Activated naive CD4-positive, alpha-beta T cell treated with anti-CD3 and anti-CD28 coated beads, Interleukin-2, amount 10 ng/mL, durations not matched to agents 7 days and 5 days (primary cell): Measurements from ENCODE around the gene CR1.
"Not testable (repeated sequence)": the region's sequence is repeated elsewhere in the genome, so short reads cannot be mapped to it uniquely, and the experiment has no call there.

Source experiments
- CTCF ChIA-PET: fragments of 350-600 bp; sonication (Branson Sonifier 250); formaldehyde crosslinking; loops from one replicate; lab custom pipeline; 2021; ENCODE audit warnings: antibody characterized with exemption; lab: Charles Lee
- DNase-seq: peaks from one replicate; pipeline ENCODE4 v3.0.0-alpha.2; 2020
- H3K27ac Mint-ChIP-seq: one replicate; pipeline ENCODE4 v1.8.0; 2021; ENCODE audit warnings: mild to moderate bottlenecking, moderate library complexity, mixed read lengths
- H3K27me3 Mint-ChIP-seq: one replicate; pipeline ENCODE4 v1.8.0; 2021; ENCODE audit warnings: mild to moderate bottlenecking, mixed read lengths
- H3K36me3 Mint-ChIP-seq: one replicate; pipeline ENCODE4 v1.8.0; 2021; ENCODE audit warnings: mixed read lengths
- H3K4me1 Mint-ChIP-seq: one replicate; pipeline ENCODE4 v1.8.0; 2021; ENCODE audit warnings: mixed read lengths
- H3K4me3 Mint-ChIP-seq: one replicate; pipeline ENCODE4 v1.8.0; 2021; ENCODE audit warnings: mild to moderate bottlenecking, moderate library complexity, mixed read lengths
- H3K9me3 Mint-ChIP-seq: one replicate; pipeline ENCODE4 v1.8.0; 2021; ENCODE audit warnings: mixed read lengths

CR1 gene

DNA sequence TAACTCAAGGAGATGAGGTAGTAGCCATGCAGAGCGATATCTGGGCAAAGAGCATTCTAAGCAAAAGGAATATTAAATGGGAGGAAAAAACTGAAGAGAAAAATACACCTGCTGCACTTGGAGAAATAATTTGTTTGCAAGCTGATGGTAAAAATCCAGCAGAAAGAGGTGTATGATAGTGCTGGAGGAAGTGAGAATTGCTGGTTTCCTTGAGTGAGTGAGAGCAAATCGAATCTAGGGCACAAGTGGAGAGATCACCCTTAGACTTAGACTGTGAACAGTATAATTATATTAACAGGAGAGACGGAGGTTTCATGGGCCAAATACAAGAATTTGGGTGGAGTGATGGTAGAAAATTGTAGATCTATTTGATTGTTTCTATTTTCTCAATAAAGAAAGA lies 2.7 kb upstream of the CR1 start:
- Mint-ChIP-seq H3K27ac (no peak overlapping the region), H3K9me3 (no peaks in the 10 kb centered on the region), H3K4me1 (peaks cover 13% of the 10 kb centered on the region), H3K36me3 (peaks cover 2% of the 10 kb centered on the region), H3K4me3 (no peak overlapping the region), H3K27me3 (peaks cover 25% of the 10 kb centered on the region)
- DNase-seq: no peak
- CTCF ChIA-PET: interaction anchor here (1.4 kb wide), 1 partner anchor 88 kb away, joined by 3 read pairs; no protein-coding TSS in a partner anchor

DNA sequence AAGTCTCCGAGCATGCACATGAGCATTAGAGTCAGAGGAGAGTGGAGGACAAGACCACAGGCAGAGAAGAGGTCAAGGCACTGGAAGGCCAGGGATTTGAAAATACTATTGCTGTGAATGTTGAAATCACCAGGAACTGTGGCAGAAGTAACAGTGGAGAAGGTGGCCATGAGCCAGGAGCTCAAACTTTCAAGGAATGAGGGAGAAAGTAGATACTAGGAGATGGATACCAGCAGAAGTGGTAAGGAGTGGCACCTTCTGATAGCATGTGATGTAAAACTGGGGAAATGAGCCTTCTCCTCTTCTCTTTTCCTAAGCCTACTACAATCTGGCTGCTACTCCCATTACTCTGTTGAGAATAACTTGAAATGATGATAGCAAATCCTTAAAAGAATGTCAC lies 1.8 kb upstream of the CR1 start:
- H3K36me3 Mint-ChIP-seq: peaks cover 2% of the 10 kb centered on the region
- H3K27me3 Mint-ChIP-seq: peaks cover 25% of the 10 kb centered on the region
- no peak overlapping the region for H3K27ac Mint-ChIP-seq
- peaks cover 13% of the 10 kb centered on the region for H3K4me1 Mint-ChIP-seq
- H3K4me3 Mint-ChIP-seq: no peak overlapping the region
- CTCF ChIA-PET: no interaction called here
- DNase-seq: no peak
- H3K9me3 Mint-ChIP-seq: no peaks in the 10 kb centered on the region

DNA sequence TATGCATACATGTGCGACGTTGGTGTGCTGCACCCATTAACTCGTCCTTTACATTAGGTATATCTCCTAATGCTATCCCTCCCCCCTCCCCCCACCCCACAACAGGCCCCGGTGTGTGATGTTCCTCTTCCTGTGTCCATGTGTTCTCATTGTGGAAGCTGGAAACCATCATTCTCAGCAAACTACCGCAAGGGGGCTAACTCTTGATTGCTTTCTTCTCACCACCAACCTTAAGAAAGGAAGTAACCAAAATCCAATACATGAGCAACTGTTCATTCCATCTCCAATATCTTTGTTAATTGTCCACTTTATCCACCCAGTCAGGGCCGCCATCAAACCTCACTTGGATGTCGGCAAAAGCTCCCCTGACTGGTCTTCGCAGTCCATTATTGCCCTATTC lies 676 bp upstream of the CR1 start:
- H3K27ac Mint-ChIP-seq, DNase-seq, H3K4me3 Mint-ChIP-seq, H3K36me3 Mint-ChIP-seq, H3K9me3 Mint-ChIP-seq: not testable (repeated sequence)
- H3K4me1 Mint-ChIP-seq: peaks cover 13% of the 10 kb centered on the region
- CTCF ChIA-PET: interaction anchor here (0.7 kb wide), 1 partner anchor 299 kb away, joined by 4 read pairs; no protein-coding TSS in a partner anchor
- peaks cover 25% of the 10 kb centered on the region for H3K27me3 Mint-ChIP-seq

DNA sequence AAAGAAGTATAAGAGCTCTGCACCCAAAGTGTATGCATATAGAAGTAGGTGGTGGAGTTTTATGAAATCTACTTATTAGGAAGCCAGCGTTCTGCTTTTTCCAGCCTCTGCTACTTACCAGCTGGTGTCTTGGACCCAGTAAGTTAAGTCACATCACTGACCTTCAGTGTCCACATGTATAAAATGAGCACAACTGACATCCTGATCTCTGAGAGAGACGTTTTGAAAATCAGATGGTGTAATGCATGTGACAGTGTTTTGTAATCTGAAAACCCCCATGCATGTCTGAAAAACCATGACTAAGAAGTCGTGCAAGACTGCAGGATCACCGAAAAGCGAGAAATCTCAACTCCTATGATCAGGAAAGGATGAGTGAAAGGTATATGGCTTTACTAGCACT lies 2.0 kb downstream of the CR1 start:
- Mint-ChIP-seq H3K36me3 (peaks cover 2% of the 10 kb centered on the region), H3K9me3 (no peaks in the 10 kb centered on the region)

DNA sequence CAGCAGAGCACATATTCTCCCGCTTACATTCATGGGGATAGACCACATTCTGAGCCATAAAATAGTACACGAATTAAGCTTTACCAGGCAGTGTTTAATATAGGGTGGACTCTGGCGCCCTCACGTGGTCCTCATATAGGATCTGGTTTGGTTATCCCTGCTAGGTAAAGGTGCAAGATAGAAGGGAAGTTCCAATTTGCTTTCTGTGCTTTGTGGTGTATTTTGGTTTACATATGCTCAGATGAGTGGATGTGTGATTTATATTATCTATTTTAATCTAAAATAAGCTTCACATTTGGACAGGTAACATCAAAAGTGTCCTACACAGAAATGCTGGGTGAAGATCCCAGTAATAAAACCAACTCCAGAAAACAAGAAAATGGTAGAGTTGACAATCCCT lies 3.6 kb downstream of the CR1 start:
- Mint-ChIP-seq H3K9me3 (no peaks in the 10 kb centered on the region), H3K4me1 (peaks cover 13% of the 10 kb centered on the region), H3K4me3 (no peak overlapping the region), H3K27me3 (peaks cover 42% of the 10 kb centered on the region), H3K36me3 (peaks cover 2% of the 10 kb centered on the region), H3K27ac (no peak overlapping the region)
- CTCF ChIA-PET: interaction anchor here (0.8 to 4.3 kb wide), 16 partner anchors 10 to 587 kb away, joined by 3 to 29 read pairs (median 5); no protein-coding TSS in a partner anchor
- peak; percentile 84 for DNase-seq

More for the DNA sequence above, 2.0 kb downstream of the CR1 start:
- H3K27ac Mint-ChIP-seq: no peak overlapping the region
- no peak for DNase-seq
- CTCF ChIA-PET: interaction anchor here (1.0 to 4.3 kb wide), 5 partner anchors 85 to 516 kb away, joined by 3 to 29 read pairs (median 5); no protein-coding TSS in a partner anchor
- H3K4me3 Mint-ChIP-seq: no peak overlapping the region
- peaks cover 13% of the 10 kb centered on the region for H3K4me1 Mint-ChIP-seq
- peaks cover 33% of the 10 kb centered on the region for H3K27me3 Mint-ChIP-seq

DNA sequence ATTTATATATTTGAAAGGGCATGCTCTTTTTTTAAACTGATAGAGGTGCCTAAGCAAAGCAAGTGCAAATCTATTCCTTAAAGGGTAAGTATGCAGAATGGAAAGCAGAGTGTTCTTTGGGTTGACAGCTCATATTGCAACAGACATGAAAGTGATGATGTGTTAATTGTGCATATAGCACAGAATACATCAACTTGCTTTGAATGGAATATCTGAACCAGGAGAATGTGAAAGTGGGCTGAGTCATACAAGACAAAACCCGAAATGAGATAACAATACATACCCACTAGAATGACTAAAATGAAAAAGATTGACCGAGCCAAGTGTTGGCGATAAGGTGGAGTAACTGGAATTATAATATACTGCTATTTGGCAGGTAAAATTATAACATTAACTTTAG lies 4.3 kb downstream of the CR1 start:
- H3K27ac Mint-ChIP-seq: no peak overlapping the region
- peaks cover 41% of the 10 kb centered on the region for H3K27me3 Mint-ChIP-seq
- CTCF ChIA-PET: interaction anchor here (1.0 to 4.3 kb wide), 15 partner anchors 10 to 588 kb away, joined by 3 to 29 read pairs (median 5); no protein-coding TSS in a partner anchor
- no peak for DNase-seq
- peaks cover 2% of the 10 kb centered on the region for H3K36me3 Mint-ChIP-seq
- H3K4me1 Mint-ChIP-seq: peaks cover 13% of the 10 kb centered on the region
- H3K9me3 Mint-ChIP-seq: no peaks in the 10 kb centered on the region
- H3K4me3 Mint-ChIP-seq: no peak overlapping the region

DNA sequence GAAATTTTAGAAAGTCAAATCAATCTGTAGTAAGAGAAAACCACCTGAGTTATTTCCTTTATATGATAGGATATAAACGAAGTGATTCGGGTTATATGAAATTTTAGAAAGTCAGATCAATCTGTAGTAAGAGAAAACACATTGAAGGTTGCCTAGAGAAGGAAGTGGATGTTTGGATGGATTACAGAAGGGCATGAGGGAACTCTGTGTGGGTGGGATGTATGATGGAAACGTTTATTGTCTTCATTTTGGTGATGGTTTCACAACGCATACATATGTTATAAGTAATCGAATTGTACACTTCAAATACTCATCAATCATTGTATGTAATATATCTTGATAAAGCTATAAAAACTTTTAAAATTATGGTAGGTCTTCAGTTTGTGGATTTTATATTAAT lies 5.1 kb downstream of the CR1 start:
- no peaks in the 10 kb centered on the region for H3K36me3 Mint-ChIP-seq
- H3K27me3 Mint-ChIP-seq: peaks cover 35% of the 10 kb centered on the region
- H3K27ac Mint-ChIP-seq: no peak overlapping the region
- CTCF ChIA-PET: interaction anchor here (1.0 kb wide), 1 partner anchor 417 kb away, joined by 3 read pairs; no protein-coding TSS in a partner anchor
- H3K9me3 Mint-ChIP-seq: no peaks in the 10 kb centered on the region
- H3K4me1 Mint-ChIP-seq: peaks cover 5% of the 10 kb centered on the region
- no peak for DNase-seq
- H3K4me3 Mint-ChIP-seq: no peak overlapping the region

DNA sequence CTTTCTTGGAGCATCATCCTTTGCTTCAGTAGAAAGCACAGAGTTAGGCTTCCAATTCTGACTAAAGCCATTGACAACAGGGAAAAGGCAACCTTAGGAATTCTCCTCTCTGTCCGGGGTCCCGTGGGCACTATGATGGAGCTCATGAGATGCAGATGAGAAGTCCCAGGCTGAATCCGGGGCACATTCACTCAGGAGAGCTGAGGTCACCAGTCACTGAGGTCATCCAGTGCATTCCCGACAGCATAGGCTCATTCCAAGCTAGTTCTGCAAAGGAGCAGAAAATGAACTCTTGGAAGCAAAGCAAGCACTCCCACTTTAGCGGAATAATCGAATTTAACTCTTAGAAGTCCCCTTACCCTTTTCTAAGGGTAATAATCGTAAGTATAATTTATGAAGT lies 6.8 kb downstream of the CR1 start:
- Mint-ChIP-seq H3K4me3 (no peak overlapping the region), H3K36me3 (no peaks in the 10 kb centered on the region), H3K4me1 (no peaks in the 10 kb centered on the region), H3K9me3 (no peaks in the 10 kb centered on the region), H3K27me3 (peaks cover 30% of the 10 kb centered on the region), H3K27ac (no peak overlapping the region)
- DNase-seq: no peak
- CTCF ChIA-PET: interaction anchor here (1.2 kb wide), 1 partner anchor 520 kb away, joined by 4 read pairs; no protein-coding TSS in a partner anchor

DNA sequence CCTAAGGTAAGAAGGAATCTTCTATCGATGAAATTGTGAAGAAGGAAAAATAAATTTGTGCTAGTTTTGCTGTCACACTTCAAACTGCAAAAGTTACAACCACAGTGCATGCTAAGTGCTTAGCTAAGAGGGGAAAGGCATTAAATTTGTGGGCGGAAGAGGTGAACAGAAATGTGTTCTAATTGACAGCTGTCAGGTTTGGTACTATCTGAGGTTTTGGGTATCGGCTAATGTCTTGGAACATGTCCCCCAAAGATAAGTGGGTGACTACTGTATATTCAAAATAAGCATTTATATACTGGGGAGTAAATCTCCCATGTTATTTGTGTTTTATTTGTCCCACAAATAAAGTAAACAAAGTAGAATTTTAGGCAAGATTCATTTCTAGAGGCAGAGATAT lies 8.0 kb downstream of the CR1 start:
- Mint-ChIP-seq H3K4me1 (no peaks in the 10 kb centered on the region), H3K27ac (no peak overlapping the region), H3K9me3 (no peaks in the 10 kb centered on the region), H3K27me3 (peaks cover 28% of the 10 kb centered on the region), H3K4me3 (no peak overlapping the region), H3K36me3 (no peaks in the 10 kb centered on the region)
- CTCF ChIA-PET: no interaction called here
- DNase-seq: no peak

DNA sequence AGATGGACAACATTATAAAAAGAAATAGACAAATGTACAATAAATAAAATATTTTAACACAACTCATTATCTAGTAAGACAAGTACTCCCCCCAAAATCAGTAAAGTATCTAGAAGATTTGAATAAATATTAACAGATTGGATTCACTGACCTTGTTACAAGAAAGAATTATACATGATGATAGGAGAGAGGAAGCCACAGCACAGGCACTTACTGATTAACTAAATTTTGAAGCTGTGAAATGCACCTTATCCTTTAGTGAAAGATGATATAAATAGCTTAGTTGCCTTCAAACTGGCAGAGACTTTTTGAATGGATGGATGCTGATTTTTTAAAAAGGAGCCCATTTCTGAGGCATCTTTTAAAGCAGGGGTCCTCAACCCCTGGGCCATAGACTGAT lies 8.5 kb downstream of the CR1 start:
- Mint-ChIP-seq H3K4me1 (no peaks in the 10 kb centered on the region), H3K9me3 (no peaks in the 10 kb centered on the region), H3K36me3 (no peaks in the 10 kb centered on the region), H3K27me3 (peaks cover 33% of the 10 kb centered on the region), H3K27ac (no peak overlapping the region), H3K4me3 (no peak overlapping the region)
- no peak for DNase-seq
- CTCF ChIA-PET: no interaction called here

DNA sequence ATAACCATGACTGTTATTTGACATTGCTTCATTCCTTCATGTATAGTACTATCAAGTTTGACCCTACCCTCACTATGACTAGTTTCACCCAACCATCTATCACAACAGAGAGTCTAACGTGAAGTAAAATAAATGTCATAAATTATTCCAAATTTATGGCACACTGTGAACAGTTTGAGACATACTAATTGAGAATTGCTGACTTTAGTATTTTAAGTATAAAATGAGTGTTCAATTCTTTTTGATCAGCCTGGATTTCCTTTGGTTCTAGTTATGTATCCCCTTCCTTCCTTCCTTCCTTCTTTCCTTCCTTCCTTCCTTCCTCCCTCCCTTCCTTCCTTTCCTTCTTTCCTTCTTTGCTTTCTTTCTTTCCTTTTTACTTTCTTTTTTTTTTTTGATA lies 14.5 kb downstream of the CR1 start:
- H3K27me3 Mint-ChIP-seq: peaks cover 25% of the 10 kb centered on the region
- no peaks in the 10 kb centered on the region for H3K4me1 Mint-ChIP-seq
- H3K27ac Mint-ChIP-seq: no peak overlapping the region
- DNase-seq: no peak
- CTCF ChIA-PET: no interaction called here
- no peak overlapping the region for H3K4me3 Mint-ChIP-seq
- no peaks in the 10 kb centered on the region for H3K36me3 Mint-ChIP-seq
- H3K9me3 Mint-ChIP-seq: no peaks in the 10 kb centered on the region

DNA sequence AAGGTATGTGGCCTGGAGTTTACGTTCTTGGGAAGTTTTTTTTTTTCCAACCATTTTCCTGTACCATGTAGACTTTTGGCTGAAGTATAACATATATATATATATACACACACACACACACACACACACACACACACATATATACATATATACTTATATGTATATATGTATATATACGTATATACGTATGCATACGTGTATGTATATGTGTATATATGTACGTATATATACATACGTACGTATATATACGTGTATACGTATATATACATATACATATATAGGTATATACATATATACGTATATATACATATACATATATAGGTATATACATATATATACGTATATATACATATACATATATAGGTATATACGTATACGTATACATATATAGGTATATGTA lies 18.9 kb downstream of the CR1 start:
- CTCF ChIA-PET: interaction anchor here (1.4 kb wide), 1 partner anchor 15 kb away, joined by 3 read pairs; no protein-coding TSS in a partner anchor

DNA sequence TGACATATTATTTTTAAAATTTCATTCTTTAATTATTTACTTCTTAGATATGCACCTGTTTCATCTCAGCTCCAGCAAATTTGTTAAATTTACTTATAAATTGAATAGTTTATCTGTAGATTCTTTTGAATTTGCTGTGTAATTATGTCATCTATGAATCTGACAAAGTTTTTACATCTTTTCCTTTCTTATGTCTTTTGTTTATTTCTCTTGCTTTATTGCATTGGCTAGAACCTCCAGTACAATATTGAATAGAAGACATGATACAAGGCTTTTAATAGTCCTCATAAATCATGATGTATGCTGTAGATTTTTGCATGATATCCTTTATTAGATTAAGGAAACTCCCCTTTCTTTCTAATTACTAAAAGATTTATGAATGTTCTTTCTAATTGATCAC lies 20.8 kb downstream of the CR1 start:
- H3K36me3 Mint-ChIP-seq: no peaks in the 10 kb centered on the region
- H3K4me3 Mint-ChIP-seq: no peak overlapping the region
- CTCF ChIA-PET: no interaction called here
- peaks cover 16% of the 10 kb centered on the region for H3K27me3 Mint-ChIP-seq
- H3K9me3 Mint-ChIP-seq: no peaks in the 10 kb centered on the region
- no peak for DNase-seq
- H3K27ac Mint-ChIP-seq: no peak overlapping the region
- H3K4me1 Mint-ChIP-seq: no peaks in the 10 kb centered on the region

More for the DNA sequence above, 18.9 kb downstream of the CR1 start:
- H3K9me3 Mint-ChIP-seq: no peaks in the 10 kb centered on the region
- no peak overlapping the region for H3K4me3 Mint-ChIP-seq
- H3K36me3 Mint-ChIP-seq: no peaks in the 10 kb centered on the region
- peaks cover 13% of the 10 kb centered on the region for H3K27me3 Mint-ChIP-seq
- no peak for DNase-seq
- no peaks in the 10 kb centered on the region for H3K4me1 Mint-ChIP-seq
- no peak overlapping the region for H3K27ac Mint-ChIP-seq

DNA sequence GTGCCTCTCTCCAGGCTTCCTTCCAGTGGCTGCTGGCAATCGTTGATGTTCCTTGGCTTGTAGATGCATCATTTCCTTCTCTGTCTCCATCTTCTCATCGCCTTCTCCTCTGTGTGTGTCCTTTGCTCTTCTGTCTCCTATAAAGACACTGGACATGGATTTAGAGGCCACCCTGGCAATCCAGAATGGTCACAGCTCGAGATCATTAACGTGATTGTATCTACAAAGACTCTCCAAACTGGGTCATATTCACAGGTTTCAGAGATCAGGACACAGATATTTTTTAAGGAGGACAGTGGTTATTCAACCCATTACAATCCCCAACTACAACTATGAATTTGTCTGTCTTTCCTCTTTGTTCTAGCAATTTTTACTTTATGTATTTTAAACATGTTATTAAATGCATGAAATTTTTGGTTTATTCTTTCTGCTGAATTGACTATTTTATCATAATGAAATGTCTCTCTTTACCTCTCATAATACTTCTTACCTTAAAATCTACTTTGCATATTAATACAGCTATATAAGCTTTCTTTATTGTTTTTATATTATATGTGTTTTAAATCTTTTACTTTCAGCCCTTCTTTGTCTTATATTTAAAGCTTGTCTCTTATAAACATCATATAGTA lies 22.8 kb downstream of the CR1 start:
- Mint-ChIP-seq H3K27ac (no peak overlapping the region), H3K36me3 (no peaks in the 10 kb centered on the region), H3K27me3 (peaks cover 12% of the 10 kb centered on the region), H3K4me1 (no peaks in the 10 kb centered on the region), H3K9me3 (no peaks in the 10 kb centered on the region), H3K4me3 (no peak overlapping the region)
- DNase-seq: no peak
- CTCF ChIA-PET: interaction anchor here (1.2 kb wide), 1 partner anchor 19 kb away, joined by 4 read pairs; no protein-coding TSS in a partner anchor
